Measurements from ENCODE around the gene PRR20G. TPM values are rescaled to one million over a fixed set of nuclear protein-coding genes. Genes with fewer than 3 reads are reported as not detected.

Gene PRR20G
- total RNA-seq, 1 donor from 2014 or later, result not detected

DNA sequence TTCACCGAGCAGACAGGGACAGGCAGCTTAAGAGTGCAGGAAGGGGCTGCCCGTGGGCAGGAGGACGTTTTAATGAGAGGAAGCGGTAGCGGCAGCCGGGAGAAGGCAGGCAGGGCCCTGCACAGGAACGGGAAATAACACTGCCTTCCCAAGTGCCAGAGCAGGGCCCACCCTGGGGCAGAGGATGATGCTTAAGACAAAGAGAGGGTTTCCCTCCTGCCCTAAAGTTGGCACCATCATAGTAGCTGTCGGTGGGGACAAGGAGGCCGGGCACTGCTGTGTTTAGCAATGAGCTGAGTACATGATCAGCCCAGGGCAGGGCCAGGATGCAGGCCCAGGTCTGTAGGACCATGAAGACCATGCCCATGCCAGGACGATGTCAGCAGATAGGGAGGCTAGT, 21.7 kb downstream of the PRR20G start:
- DNase-seq (ENCODE audit: low spot score in 2 of 2, unreplicated experiment in 2 of 2), result no peak
- no peak overlapping the region for H3K27ac Mint-ChIP-seq
- TF ChIP-seq, protein P1, sequence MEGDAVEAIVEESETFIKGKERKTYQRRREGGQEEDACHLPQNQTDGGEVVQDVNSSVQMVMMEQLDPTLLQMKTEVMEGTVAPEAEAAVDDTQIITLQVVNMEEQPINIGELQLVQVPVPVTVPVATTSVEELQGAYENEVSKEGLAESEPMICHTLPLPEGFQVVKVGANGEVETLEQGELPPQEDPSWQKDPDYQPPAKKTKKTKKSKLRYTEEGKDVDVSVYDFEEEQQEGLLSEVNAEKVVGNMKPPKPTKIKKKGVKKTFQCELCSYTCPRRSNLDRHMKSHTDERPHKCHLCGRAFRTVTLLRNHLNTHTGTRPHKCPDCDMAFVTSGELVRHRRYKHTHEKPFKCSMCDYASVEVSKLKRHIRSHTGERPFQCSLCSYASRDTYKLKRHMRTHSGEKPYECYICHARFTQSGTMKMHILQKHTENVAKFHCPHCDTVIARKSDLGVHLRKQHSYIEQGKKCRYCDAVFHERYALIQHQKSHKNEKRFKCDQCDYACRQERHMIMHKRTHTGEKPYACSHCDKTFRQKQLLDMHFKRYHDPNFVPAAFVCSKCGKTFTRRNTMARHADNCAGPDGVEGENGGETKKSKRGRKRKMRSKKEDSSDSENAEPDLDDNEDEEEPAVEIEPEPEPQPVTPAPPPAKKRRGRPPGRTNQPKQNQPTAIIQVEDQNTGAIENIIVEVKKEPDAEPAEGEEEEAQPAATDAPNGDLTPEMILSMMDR (IDR thresholded peaks at IDR 0.05; ENCODE audit: unreplicated experiment), result no peak
- H3K4me1 Mint-ChIP-seq, result no peaks in the 10 kb centered on the region
- no peak overlapping the region for H3K4me3 Mint-ChIP-seq
- peaks cover 20% of the 10 kb centered on the region for H3K9me3 Mint-ChIP-seq
- H3K27me3 Mint-ChIP-seq (ENCODE audit: low read depth), result peaks cover 43% of the 10 kb centered on the region
- H3K36me3 Mint-ChIP-seq, result no peaks in the 10 kb centered on the region

DNA sequence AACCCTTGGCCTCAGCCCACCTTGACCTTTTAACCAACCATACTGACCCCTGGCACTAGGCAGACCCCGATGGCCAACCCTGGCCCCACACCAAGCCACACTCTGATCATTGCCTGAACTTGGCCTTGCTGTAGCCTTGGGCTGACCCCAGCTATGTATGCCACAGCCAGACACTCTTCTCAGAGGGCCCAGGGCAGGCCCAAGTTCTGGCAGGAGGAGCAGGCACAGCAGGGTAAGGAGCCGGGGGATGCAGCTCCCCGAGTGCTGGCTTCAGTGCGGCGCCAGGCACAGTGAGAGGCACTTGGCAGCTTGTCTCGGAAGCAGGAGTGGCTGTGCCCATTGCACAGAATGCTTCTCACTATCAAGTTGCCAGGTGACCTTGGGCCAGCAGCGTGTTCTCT, 22.3 kb downstream of the PRR20G start:
- Mint-ChIP-seq H3K27ac (no peak overlapping the region), H3K9me3 (peaks cover 20% of the 10 kb centered on the region), H3K4me1 (no peaks in the 10 kb centered on the region), H3K27me3 (ENCODE audit: low read depth) (peaks cover 44% of the 10 kb centered on the region), H3K4me3 (no peak overlapping the region), H3K36me3 (no peaks in the 10 kb centered on the region)
- TF ChIP-seq, protein P1 (IDR thresholded peaks at IDR 0.05; ENCODE audit: unreplicated experiment), result no peak
- no peak for DNase-seq (ENCODE audit: low spot score in 2 of 2, unreplicated experiment in 2 of 2)

DNA sequence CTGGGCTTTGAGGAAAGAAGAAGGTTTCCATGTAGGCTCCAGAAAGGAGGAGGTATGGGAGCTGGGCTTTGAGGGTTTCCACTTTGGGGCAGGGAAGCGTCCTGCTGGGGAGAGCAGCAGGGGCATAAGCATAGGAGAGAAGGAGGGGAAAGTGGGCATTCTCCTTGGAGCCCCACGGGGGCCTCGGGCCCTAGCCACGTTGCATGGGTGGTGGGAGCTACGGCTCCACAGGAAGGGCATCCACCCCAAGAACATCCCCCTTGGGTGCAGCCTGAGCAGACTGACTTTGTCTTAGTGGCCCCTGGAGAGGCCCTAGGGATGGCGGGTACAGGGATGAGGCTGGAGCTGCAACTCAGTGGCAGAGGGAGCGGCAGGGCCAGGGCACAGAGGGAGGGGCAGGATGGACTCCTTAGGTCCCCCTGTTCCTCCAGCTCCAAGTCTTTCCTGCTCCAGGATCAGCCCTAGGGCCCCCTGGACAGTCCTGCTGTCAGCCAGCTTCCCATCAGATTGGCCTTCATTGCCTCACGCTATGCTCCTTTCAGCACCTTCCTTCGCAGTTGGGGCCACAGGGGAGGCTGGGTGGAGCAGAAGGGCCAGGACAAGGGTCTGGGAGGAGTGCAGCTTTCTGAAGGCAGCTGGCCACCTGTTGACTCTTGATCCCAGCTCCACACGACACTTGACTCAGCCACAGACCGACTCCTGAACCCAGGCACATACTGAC, 22.9 kb downstream of the PRR20G start:
- Mint-ChIP-seq H3K4me1 (no peaks in the 10 kb centered on the region), H3K4me3 (no peak overlapping the region), H3K36me3 (no peaks in the 10 kb centered on the region), H3K9me3 (peaks cover 18% of the 10 kb centered on the region), H3K27ac (no peak overlapping the region), H3K27me3 (ENCODE audit: low read depth) (peaks cover 49% of the 10 kb centered on the region)
- DNase-seq (ENCODE audit: low spot score in 2 of 2, unreplicated experiment in 2 of 2), result no peak
- TF ChIP-seq, protein P1 (IDR thresholded peaks at IDR 0.05; ENCODE audit: unreplicated experiment), result no peak

DNA sequence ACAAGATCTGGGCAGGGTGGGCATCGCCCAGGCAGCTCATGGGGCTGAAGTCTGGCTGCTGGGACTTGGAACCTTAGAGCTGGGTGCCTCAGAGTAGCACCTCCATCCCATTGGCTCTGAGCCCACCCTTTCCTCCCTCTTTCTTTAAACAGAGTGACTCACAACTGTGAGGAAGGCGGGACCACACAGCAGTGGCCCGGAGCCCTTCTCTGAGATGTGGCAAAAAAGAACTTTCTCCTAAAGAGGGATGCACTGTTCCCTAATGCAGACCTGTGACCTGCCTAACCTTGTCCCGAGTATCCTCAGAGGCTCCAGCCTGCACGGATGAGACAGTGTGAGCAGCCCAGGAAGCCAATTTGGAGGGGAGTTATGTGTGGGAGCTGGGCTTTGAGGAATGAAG, 23.6 kb downstream of the PRR20G start:
- Mint-ChIP-seq H3K27me3 (ENCODE audit: low read depth) (peaks cover 52% of the 10 kb centered on the region), H3K36me3 (no peaks in the 10 kb centered on the region), H3K4me3 (no peak overlapping the region), H3K4me1 (no peaks in the 10 kb centered on the region), H3K27ac (no peak overlapping the region), H3K9me3 (peaks cover 11% of the 10 kb centered on the region)
- DNase-seq (ENCODE audit: low spot score in 2 of 2, unreplicated experiment in 2 of 2), result no peak
- TF ChIP-seq, protein P1 (IDR thresholded peaks at IDR 0.05; ENCODE audit: unreplicated experiment), result no peak

DNA sequence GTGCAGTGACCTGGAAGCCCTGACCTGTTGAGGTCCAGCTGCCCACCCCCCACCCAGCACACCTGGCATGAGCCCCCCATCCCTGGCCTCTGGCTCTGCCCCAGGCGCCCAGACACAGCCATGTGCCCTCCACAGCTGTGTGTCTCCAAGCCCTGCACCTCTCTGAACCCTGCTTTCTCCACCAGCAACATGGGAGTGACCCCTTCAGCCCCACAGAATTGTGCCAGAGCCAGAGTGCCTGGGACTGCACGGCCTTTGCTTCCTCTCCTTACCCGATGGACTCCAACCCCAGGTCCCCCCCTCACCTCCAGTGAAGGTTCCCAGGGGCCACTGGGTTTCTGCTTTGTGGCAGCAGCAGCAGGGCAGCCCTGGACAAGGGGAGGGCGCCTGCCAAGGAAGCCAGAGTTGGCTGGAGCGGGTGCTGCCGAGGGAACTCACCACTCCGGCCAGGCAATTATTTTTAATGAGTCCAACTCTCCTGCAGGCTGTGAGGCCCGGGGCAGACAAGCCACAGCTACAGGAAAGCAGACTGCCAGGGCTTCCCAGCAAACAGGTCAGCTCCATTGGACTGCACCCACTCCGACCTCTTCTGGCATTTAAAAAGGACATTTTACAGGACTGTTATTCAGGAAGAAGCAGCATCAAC, 24.1 kb downstream of the PRR20G start:
- H3K4me1 Mint-ChIP-seq, result no peaks in the 10 kb centered on the region
- H3K4me3 Mint-ChIP-seq, result no peak overlapping the region
- DNase-seq (ENCODE audit: low spot score in 2 of 2, unreplicated experiment in 2 of 2), result no peak
- H3K9me3 Mint-ChIP-seq, result peaks cover 5% of the 10 kb centered on the region
- H3K27ac Mint-ChIP-seq, result no peak overlapping the region
- TF ChIP-seq, protein P1 (IDR thresholded peaks at IDR 0.05; ENCODE audit: unreplicated experiment), result no peak
- peaks cover 54% of the 10 kb centered on the region for H3K27me3 Mint-ChIP-seq (ENCODE audit: low read depth)
- no peaks in the 10 kb centered on the region for H3K36me3 Mint-ChIP-seq

Data from mesothelial cell of epicardium (in vitro differentiated cells).